SW 1271 (cell line): ENCODE data around the gene PALLD.

Source experiments
- DNase-seq, 2 experiments: peaks; one replicate each; lab custom pipeline; 2025; lab: John Stamatoyannopoulos, UW

Gene PALLD

GRCh38 chr4:168831919-168832762 is 335.3 kb downstream of the PALLD start:
- peak; percentile 2 to 18 for DNase-seq

GRCh38 chr4:168832763-168833575 is 336.1 kb downstream of the PALLD start:
- DNase-seq = no peak

GRCh38 chr4:168833881-168834280 is 337.0 kb downstream of the PALLD start:
- no peak for DNase-seq

- DNase-seq = no peak
These were observed 339.1 kb downstream of the PALLD start for GRCh38 chr4:168835880-168836454.

- no peak for DNase-seq
These were observed 339.6 kb downstream of the PALLD start for GRCh38 chr4:168836490-168836889.

GRCh38 chr4:168837922-168838321 is 341.1 kb downstream of the PALLD start:
- DNase-seq = no peak

GRCh38 chr4:168839758-168840391 is 343.0 kb downstream of the PALLD start:
- DNase-seq = no peak

- DNase-seq = no peak
These were observed 343.5 kb downstream of the PALLD start for GRCh38 chr4:168840392-168840763.

GRCh38 chr4:168841000-168841671 is 344.3 kb downstream of the PALLD start:
- no peak for DNase-seq

GRCh38 chr4:168841672-168842019 is 344.8 kb downstream of the PALLD start:
- no peak for DNase-seq

GRCh38 chr4:168842186-168842585 is 345.3 kb downstream of the PALLD start:
- no peak for DNase-seq

GRCh38 chr4:168843635-168844034 is 346.8 kb downstream of the PALLD start:
- DNase-seq = no peak

GRCh38 chr4:168844353-168845049 is 347.6 kb downstream of the PALLD start:
- DNase-seq = no peak

- no peak for DNase-seq
These were observed 349.0 kb downstream of the PALLD start for GRCh38 chr4:168845897-168846296.

- no peak for DNase-seq
These were observed 349.6 kb downstream of the PALLD start for GRCh38 chr4:168846414-168846813.

- DNase-seq = no peak
These were observed 351.1 kb downstream of the PALLD start for GRCh38 chr4:168847771-168848502.

GRCh38 chr4:168849030-168849675 is 352.3 kb downstream of the PALLD start:
- no peak for DNase-seq

GRCh38 chr4:168849997-168850396 is 353.1 kb downstream of the PALLD start:
- no peak for DNase-seq

GRCh38 chr4:168852387-168852786 is 355.5 kb downstream of the PALLD start:
- DNase-seq = no peak
